ENCODE results near the gene RAC2.
"Not testable (repeated sequence)": the region's sequence is repeated elsewhere in the genome, so short reads cannot be mapped to it uniquely, and the experiment has no call there.

RAC2 gene

GRCh38 chr22:37258005-37258752 is 14.1 kb upstream of the RAC2 start:
- TF ChIP-seq, protein P1, sequence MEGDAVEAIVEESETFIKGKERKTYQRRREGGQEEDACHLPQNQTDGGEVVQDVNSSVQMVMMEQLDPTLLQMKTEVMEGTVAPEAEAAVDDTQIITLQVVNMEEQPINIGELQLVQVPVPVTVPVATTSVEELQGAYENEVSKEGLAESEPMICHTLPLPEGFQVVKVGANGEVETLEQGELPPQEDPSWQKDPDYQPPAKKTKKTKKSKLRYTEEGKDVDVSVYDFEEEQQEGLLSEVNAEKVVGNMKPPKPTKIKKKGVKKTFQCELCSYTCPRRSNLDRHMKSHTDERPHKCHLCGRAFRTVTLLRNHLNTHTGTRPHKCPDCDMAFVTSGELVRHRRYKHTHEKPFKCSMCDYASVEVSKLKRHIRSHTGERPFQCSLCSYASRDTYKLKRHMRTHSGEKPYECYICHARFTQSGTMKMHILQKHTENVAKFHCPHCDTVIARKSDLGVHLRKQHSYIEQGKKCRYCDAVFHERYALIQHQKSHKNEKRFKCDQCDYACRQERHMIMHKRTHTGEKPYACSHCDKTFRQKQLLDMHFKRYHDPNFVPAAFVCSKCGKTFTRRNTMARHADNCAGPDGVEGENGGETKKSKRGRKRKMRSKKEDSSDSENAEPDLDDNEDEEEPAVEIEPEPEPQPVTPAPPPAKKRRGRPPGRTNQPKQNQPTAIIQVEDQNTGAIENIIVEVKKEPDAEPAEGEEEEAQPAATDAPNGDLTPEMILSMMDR (IDR thresholded peaks at IDR 0.05; ENCODE audit: control insufficient read depth, insufficient read depth, low read depth, low read length, missing control alignments) = no peak
- H3K4me3 ChIP-seq (ENCODE audit: control insufficient read depth, low read depth, low read length) = no peak overlapping the region
- DNase-seq (ENCODE audit: low read depth) = no peak

DNA sequence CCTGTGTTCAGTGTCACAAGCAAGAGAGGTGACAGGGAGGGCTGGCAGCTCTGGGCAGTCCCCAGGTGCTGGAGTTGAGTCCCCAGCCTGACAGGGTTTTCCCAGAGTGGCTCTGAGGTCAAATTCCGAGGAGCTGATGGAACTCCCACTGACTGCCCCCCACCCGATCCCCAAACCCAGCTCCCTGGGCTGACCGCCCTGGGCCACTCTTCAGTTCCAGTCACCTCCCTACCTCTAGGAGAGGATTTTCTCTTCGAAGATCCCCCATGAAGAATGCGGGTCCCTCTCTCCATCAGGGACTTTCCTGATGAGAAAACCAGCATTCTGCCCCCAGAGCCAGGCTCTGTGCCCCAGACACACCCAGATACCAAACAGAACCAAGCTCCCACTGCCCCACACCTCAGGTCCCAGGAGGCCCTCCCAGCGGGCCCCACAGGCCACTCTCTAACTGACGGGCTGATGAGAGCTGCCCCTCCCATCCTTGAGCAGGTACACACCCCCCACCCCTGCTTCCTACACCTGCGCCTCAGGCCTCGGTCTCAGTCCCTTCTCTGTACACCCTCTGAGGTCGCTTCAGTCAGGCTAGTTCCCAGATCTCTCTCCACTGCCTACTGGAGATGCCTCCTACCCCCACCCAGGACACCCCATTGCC is 12.1 kb upstream of the RAC2 start:
- TF ChIP-seq, protein P1 (IDR thresholded peaks at IDR 0.05; ENCODE audit: control insufficient read depth, insufficient read depth, low read depth, low read length, missing control alignments) = no peak
- no peak for DNase-seq (ENCODE audit: low read depth)
- no peak overlapping the region for H3K4me3 ChIP-seq (ENCODE audit: control insufficient read depth, low read depth, low read length)

DNA sequence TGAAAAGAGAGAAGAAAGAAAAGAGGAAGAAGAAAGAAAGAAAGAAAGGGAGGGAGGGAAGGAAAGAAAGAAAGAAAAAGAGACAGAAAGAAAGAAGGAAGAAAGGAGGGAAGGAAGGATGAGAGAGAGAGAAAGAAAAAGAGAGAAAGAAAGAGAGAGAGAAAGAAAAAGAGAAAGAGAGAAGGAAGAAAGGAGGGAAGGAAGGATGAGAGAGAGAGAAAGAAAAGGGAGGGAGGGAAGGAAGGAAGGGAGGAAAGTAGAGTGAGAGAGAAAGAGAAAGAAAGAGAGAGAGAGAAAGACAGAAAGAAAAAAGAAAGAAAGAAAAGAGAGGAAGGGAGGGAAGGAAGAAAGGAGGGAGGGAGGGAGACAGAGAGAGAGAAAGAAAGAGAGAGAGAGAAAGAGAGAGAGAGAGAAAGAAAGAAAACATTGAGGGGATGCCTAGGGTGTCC is 11.5 kb upstream of the RAC2 start:
- TF ChIP-seq, protein P1 (IDR thresholded peaks at IDR 0.05; ENCODE audit: control insufficient read depth, insufficient read depth, low read depth, low read length, missing control alignments) = no peak
- DNase-seq (ENCODE audit: low read depth) = no peak
- H3K4me3 ChIP-seq (ENCODE audit: control insufficient read depth, low read depth, low read length) = no peak overlapping the region

DNA sequence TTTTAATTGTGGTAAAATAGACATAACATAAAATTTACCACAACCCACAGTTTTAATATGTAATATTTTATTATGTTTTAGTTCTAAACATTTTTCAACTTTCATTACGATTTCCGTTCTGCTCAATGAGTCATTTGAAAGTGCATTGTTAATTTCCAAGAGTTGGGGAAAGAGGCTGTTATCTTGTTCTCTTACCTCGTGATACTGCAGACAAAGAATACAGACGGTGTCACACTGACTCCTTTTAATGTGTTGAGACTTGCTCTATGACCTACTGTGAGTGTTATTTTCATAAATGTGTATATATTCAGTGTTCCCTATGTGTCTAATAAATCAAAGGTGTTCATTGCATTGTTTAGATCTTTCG is 10.8 kb upstream of the RAC2 start:
- no peak for DNase-seq (ENCODE audit: low read depth)
- H3K4me3 ChIP-seq (ENCODE audit: control insufficient read depth, low read depth, low read length) = no peak overlapping the region
- TF ChIP-seq, protein P1 (IDR thresholded peaks at IDR 0.05; ENCODE audit: control insufficient read depth, insufficient read depth, low read depth, low read length, missing control alignments) = no peak

GRCh38 chr22:37254209-37254866 is 10.3 kb upstream of the RAC2 start:
- no peak overlapping the region for H3K4me3 ChIP-seq (ENCODE audit: control insufficient read depth, low read depth, low read length)
- DNase-seq (ENCODE audit: low read depth) = no peak
- TF ChIP-seq, protein P1 (IDR thresholded peaks at IDR 0.05; ENCODE audit: control insufficient read depth, insufficient read depth, low read depth, low read length, missing control alignments) = no peak

- DNase-seq (ENCODE audit: low read depth) = no peak
- TF ChIP-seq, protein P1 (IDR thresholded peaks at IDR 0.05; ENCODE audit: control insufficient read depth, insufficient read depth, low read depth, low read length, missing control alignments) = no peak
- H3K4me3 ChIP-seq (ENCODE audit: control insufficient read depth, low read depth, low read length) = no peak overlapping the region
Measured at GRCh38 chr22:37253126-37253660, 9.1 kb upstream of the RAC2 start.

DNA sequence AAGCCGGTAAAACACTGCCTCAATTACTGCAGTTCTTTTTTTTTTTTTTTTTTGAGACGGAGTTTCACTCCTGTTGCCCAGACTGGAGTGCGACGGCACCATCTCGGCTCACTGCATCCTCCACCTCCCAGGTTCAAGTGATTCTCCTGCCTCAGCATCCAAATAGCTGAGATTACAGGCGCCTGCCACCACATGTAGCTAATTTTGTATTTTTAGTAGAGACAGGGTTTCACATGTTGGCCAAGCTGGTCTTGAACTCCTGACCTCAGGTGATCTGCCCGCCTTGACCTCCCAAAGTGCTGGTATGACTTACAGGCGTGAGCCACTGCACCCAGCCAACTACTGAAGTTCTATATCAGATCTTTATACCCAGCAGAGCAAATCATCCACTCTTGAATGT is 7.8 kb upstream of the RAC2 start:
- DNase-seq (ENCODE audit: low read depth); H3K4me3 ChIP-seq (ENCODE audit: control insufficient read depth, low read depth, low read length): not testable (repeated sequence)

Measured in AG09309 (cell line).